Measurements from ENCODE around the gene IFNK. TPM values are rescaled to one million over a fixed set of nuclear protein-coding genes. Genes with fewer than 3 reads are reported as not detected.

Gene IFNK
- total RNA-seq, 3 donors from 2014 or later: not detected

- Mint-ChIP-seq H3K4me3 (no peak overlapping the region), H3K27me3 (ENCODE audit: low read depth) (no peaks in the 10 kb centered on the region), H3K9me3 (no peaks in the 10 kb centered on the region), H3K4me1 (ENCODE audit: low read depth) (no peaks in the 10 kb centered on the region), H3K36me3 (ENCODE audit: insufficient read depth) (peaks cover 11% of the 10 kb centered on the region)
- no peak for DNase-seq
- no peak for ATAC-seq
Measured at GRCh38 chr9:27538647-27539046, 14.6 kb downstream of the IFNK start.

DNA sequence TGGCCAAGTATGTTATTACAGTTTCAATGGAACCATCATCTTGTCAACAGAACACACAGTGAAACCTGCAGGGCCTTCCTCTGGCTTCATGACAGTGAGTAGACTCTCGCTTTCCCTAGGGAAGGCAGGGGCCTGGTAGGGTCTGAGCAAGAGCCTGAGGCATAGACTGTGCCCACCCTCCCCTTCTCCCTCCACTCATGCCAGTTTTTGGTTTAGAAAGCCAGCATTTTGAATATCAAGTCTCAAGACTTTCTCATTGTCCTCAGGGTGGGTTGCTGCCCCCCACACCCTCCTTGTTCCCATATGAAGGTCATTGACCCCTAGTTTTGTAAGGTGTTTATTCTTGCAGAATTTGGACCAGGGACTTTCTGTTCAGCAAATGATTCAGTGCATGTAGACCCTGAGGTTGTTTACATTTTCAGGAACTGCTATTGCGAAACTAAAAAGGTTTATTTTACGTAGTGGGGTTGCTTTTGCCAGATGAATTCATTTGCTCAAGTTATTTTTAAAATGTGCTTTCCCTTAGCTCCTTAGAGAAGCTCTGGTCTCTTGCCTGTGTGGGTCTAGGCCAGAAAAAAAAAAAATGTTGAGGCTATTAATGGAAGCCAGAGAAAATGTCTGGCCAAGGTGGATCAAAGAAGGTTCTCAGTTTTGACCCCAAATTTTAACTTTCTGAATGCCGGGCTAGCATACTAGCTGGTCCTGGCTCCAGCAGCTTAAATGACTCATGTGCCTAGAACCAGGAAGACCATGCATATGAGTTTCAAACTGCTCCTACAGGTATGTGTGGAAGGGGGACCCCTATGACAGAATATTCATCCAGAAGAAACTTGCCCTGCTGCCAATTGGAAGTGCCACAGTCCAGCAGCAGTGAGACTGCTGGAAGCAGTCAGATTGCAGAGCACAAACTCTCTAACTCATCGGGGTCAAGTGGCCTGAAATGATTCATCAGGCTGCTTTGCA lies 15.7 kb downstream of the IFNK start:
- ATAC-seq: no peak
- Mint-ChIP-seq H3K4me1 (ENCODE audit: low read depth) (no peaks in the 10 kb centered on the region), H3K9me3 (no peaks in the 10 kb centered on the region), H3K36me3 (ENCODE audit: insufficient read depth) (peaks cover 16% of the 10 kb centered on the region), H3K4me3 (no peak overlapping the region), H3K27me3 (ENCODE audit: low read depth) (no peaks in the 10 kb centered on the region)
- no peak for DNase-seq

DNA sequence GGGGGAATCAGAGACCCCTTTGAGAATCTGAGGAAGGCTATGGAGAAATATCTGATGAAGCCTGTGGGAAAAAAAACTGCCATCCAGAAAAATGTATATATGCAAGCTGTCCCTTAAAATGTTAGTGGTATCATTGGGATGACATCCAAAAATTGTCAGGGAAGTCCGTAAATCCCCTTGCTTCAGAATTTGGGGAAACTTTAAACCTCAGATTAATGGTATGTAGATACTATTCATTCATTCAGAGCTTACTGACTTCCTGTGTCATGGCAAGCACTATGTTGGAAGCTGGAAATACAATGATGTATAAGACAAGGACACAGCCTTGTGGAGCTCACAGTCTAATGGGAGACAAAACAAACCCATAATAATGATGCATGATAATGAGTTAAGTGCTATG lies 16.4 kb downstream of the IFNK start:
- no peak overlapping the region for H3K4me3 Mint-ChIP-seq
- no peak for DNase-seq
- H3K27me3 Mint-ChIP-seq (ENCODE audit: low read depth): no peaks in the 10 kb centered on the region
- no peaks in the 10 kb centered on the region for H3K4me1 Mint-ChIP-seq (ENCODE audit: low read depth)
- no peak for ATAC-seq
- H3K9me3 Mint-ChIP-seq: no peaks in the 10 kb centered on the region
- H3K36me3 Mint-ChIP-seq (ENCODE audit: insufficient read depth): peaks cover 15% of the 10 kb centered on the region

DNA sequence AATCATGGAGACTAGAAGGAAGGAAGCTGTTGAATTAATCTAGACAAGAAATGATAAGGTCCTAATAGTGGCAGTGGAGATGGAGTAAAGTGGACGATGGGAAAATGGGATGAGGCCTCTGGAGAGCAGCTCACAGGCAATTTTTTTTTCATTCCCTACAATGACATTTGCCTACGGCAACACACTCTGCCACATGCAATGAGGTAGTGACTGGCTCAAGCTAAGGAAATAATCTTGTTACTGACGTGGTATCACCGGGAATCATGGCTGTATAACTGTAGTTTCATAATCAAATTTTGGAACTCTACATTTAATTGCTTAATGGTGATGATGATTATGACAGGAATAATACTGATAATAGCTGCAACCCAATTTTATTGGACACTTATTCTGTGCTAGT lies 17.6 kb downstream of the IFNK start:
- Mint-ChIP-seq H3K9me3 (no peaks in the 10 kb centered on the region), H3K36me3 (ENCODE audit: insufficient read depth) (peaks cover 17% of the 10 kb centered on the region), H3K27me3 (ENCODE audit: low read depth) (no peaks in the 10 kb centered on the region), H3K4me3 (no peak overlapping the region), H3K4me1 (ENCODE audit: low read depth) (no peaks in the 10 kb centered on the region)
- no peak for DNase-seq
- no peak for ATAC-seq

GRCh38 chr9:27542508-27542907 lies 18.4 kb downstream of the IFNK start:
- no peaks in the 10 kb centered on the region for H3K27me3 Mint-ChIP-seq (ENCODE audit: low read depth)
- no peaks in the 10 kb centered on the region for H3K9me3 Mint-ChIP-seq
- peaks cover 17% of the 10 kb centered on the region for H3K36me3 Mint-ChIP-seq (ENCODE audit: insufficient read depth)
- no peaks in the 10 kb centered on the region for H3K4me1 Mint-ChIP-seq (ENCODE audit: low read depth)
- no peak for ATAC-seq
- no peak for DNase-seq
- H3K4me3 Mint-ChIP-seq: no peak overlapping the region

GRCh38 chr9:27545471-27545870 lies 21.4 kb downstream of the IFNK start:
- Mint-ChIP-seq H3K27me3 (ENCODE audit: low read depth) (no peaks in the 10 kb centered on the region), H3K4me3 (no peak overlapping the region), H3K36me3 (ENCODE audit: insufficient read depth) (peaks cover 17% of the 10 kb centered on the region), H3K9me3 (no peaks in the 10 kb centered on the region), H3K4me1 (ENCODE audit: low read depth) (no peaks in the 10 kb centered on the region)
- ATAC-seq (no peak), DNase-seq (no peak)

DNA sequence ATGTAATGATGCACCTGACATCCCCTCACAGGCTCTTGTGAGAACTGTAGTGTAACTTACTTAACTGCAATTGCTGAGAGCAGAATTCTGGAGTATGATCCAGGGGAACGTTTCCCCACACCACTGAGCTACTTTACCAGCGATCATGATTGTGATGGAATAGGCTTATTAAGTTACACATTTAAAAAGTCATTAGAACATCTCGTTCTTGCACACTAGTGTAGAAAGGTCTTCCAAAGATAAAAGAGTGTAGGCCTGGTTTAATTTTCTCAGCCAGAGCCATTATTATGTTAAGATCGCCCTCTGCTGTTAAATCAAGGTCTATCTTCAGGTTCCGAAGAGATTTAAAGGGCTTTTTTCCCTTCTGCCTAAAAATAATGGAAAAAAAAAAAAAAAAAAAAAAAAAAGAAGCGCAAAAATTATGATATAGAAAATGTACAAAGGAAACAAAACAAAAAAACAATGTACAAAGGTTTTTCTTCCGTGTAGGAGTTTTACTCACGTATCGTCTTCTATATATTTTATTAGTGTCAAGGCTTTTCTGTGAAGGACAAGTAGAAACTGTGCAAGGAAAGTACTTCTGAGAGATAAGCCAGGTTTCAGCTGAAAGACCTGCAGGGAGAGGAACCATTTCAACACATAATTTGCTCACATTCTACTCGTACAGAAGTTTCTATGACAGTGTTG lies 24.1 kb downstream of the IFNK start:
- no peaks in the 10 kb centered on the region for H3K4me1 Mint-ChIP-seq (ENCODE audit: low read depth)
- DNase-seq: no peak
- peaks cover 24% of the 10 kb centered on the region for H3K36me3 Mint-ChIP-seq (ENCODE audit: insufficient read depth)
- no peaks in the 10 kb centered on the region for H3K9me3 Mint-ChIP-seq
- H3K4me3 Mint-ChIP-seq: no peak overlapping the region
- no peak for ATAC-seq
- H3K27me3 Mint-ChIP-seq (ENCODE audit: low read depth): no peaks in the 10 kb centered on the region

- Mint-ChIP-seq H3K4me1 (ENCODE audit: low read depth) (no peaks in the 10 kb centered on the region), H3K4me3 (no peak overlapping the region), H3K27me3 (ENCODE audit: low read depth) (no peaks in the 10 kb centered on the region), H3K36me3 (ENCODE audit: insufficient read depth) (peaks cover 32% of the 10 kb centered on the region), H3K9me3 (no peaks in the 10 kb centered on the region)
- ATAC-seq (no peak), DNase-seq (no peak)
Measured at GRCh38 chr9:27549196-27549755, 25.2 kb downstream of the IFNK start.

DNA sequence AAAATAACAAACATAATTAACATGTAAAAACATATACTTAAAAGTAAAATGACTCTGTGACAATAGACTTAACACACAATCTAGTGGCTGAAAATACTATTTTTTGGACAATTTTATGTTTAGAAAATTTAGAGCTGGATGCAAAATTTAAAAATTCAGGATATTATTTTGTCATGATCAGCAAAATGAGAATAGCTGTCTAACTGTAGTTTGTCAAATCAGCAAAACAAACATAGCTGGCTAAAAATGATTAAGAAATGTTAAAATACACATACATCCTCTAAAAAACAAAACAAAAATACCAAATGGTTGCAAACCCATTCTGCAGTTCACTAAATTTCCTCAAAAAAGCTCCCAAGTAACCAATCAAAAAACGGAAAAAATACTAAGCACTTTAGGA lies 30.6 kb downstream of the IFNK start:
- ATAC-seq (no peak), DNase-seq (no peak)
- no peaks in the 10 kb centered on the region for H3K9me3 Mint-ChIP-seq
- peaks cover 34% of the 10 kb centered on the region for H3K36me3 Mint-ChIP-seq (ENCODE audit: insufficient read depth)
- no peaks in the 10 kb centered on the region for H3K27me3 Mint-ChIP-seq (ENCODE audit: low read depth)
- no peak overlapping the region for H3K4me3 Mint-ChIP-seq
- H3K4me1 Mint-ChIP-seq (ENCODE audit: low read depth): no peaks in the 10 kb centered on the region

DNA sequence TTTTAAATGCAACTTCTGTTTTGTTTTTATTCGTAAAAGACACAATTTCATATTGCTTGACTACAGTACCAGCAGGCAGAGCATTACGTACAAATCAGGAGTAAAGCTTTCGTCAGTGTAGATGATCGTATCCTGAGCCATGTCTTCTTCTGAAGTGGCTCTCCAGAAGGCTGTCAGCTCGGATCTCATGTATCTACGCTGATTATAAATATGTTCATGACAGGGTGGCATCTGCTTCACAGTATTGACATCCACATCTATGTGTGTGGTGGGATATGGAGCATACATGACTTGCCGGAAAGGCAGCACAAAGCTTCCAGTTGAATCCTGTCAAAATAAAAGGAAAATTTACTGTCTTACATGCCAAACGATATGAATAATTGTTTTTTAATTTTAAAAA lies 32.4 kb downstream of the IFNK start:
- no peak for DNase-seq
- Mint-ChIP-seq H3K4me1 (ENCODE audit: low read depth) (no peaks in the 10 kb centered on the region), H3K9me3 (no peaks in the 10 kb centered on the region), H3K4me3 (no peak overlapping the region), H3K27me3 (ENCODE audit: low read depth) (no peaks in the 10 kb centered on the region), H3K36me3 (ENCODE audit: insufficient read depth) (peaks cover 33% of the 10 kb centered on the region)
- no peak for ATAC-seq

- Mint-ChIP-seq H3K36me3 (ENCODE audit: insufficient read depth) (peaks cover 28% of the 10 kb centered on the region), H3K4me3 (no peak overlapping the region), H3K27me3 (ENCODE audit: low read depth) (no peaks in the 10 kb centered on the region), H3K9me3 (no peaks in the 10 kb centered on the region), H3K4me1 (ENCODE audit: low read depth) (peaks cover 2% of the 10 kb centered on the region)
- ATAC-seq (no peak), DNase-seq (no peak)
Measured at GRCh38 chr9:27558307-27558706, 34.2 kb downstream of the IFNK start.

- ATAC-seq: no peak
- no peak for DNase-seq
- peaks cover 20% of the 10 kb centered on the region for H3K36me3 Mint-ChIP-seq (ENCODE audit: insufficient read depth)
- no peaks in the 10 kb centered on the region for H3K27me3 Mint-ChIP-seq (ENCODE audit: low read depth)
- H3K4me1 Mint-ChIP-seq (ENCODE audit: low read depth): peaks cover 17% of the 10 kb centered on the region
- H3K9me3 Mint-ChIP-seq: no peaks in the 10 kb centered on the region
- H3K4me3 Mint-ChIP-seq: no peak overlapping the region
Measured at GRCh38 chr9:27560457-27560856, 36.4 kb downstream of the IFNK start.

DNA sequence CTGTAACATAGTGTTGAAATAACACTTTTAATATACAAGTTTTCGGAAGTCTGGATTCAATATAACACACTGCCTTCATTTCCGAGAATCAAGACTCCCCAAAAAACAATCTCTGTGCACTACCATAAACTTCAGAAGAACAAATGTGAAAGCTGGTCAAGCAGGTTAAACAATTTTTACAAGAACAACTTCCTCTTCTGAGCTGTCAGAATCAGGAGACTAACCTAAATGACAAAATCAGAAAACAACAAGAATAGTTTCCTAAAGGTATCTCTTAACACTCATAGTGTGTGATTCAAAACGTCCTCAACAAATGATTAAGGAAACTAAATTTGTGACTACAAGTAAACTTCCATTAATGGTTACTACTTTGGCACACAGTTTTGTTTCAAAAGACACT lies 37.6 kb downstream of the IFNK start:
- no peak for DNase-seq
- Mint-ChIP-seq H3K27me3 (ENCODE audit: low read depth) (no peaks in the 10 kb centered on the region), H3K4me3 (no peak overlapping the region), H3K36me3 (ENCODE audit: insufficient read depth) (peaks cover 22% of the 10 kb centered on the region), H3K9me3 (no peaks in the 10 kb centered on the region), H3K4me1 (ENCODE audit: low read depth) (peaks cover 24% of the 10 kb centered on the region)
- ATAC-seq: no peak

GRCh38 chr9:27563738-27564430 lies 39.8 kb downstream of the IFNK start:
- H3K27me3 Mint-ChIP-seq (ENCODE audit: low read depth): no peaks in the 10 kb centered on the region
- no peak overlapping the region for H3K4me3 Mint-ChIP-seq
- DNase-seq (no peak), ATAC-seq (no peak)
- peaks cover 22% of the 10 kb centered on the region for H3K36me3 Mint-ChIP-seq (ENCODE audit: insufficient read depth)
- peaks cover 25% of the 10 kb centered on the region for H3K4me1 Mint-ChIP-seq (ENCODE audit: low read depth)
- no peaks in the 10 kb centered on the region for H3K9me3 Mint-ChIP-seq
